ENCODE data around the gene LYPLAL1. TPM values are rescaled to one million over a fixed set of nuclear protein-coding genes. Genes with fewer than 3 reads are reported as not detected.

LYPLAL1 gene
- total and polyA plus RNA-seq, 2 of the 13 experiments (the other 11 are each of a cell fraction or from before 2014, with no cell fraction given): 17.0 to 31.6 TPM

- Histone ChIP-seq H2AFZ (ENCODE audit: low read length) (no peak overlapping the region), H3K9me3 (ENCODE audit: low read length) (no peaks in the 10 kb centered on the region), H3K79me2 (ENCODE audit: insufficient read depth, low read length) (no peaks in the 10 kb centered on the region), H3K36me3 (replicated peaks in 1 of 2; ENCODE audit: control insufficient read depth in 1 of 2, insufficient read depth in 2 of 2, low read length in 2 of 2) (peaks cover 3 to 16% of the 10 kb centered on the region in 2 experiments; a peak in 3 of 5 replicates), H3K4me2 (ENCODE audit: low read depth, low read length) (no peak overlapping the region), H3K4me1 (ENCODE audit: insufficient read depth, low read length) (peaks cover 12% of the 10 kb centered on the region), H3K27ac (ENCODE audit: extremely low read length, insufficient read depth, low read length) (no peak overlapping the region), H4K20me1 (ENCODE audit: insufficient read depth, low read length) (no peaks in the 10 kb centered on the region), H3K27me3 (ENCODE audit: control insufficient read depth in 1 of 2, insufficient read depth in 2 of 2, low read length in 2 of 2) (no peaks in the 10 kb centered on the region), H3K9ac (ENCODE audit: insufficient read depth, low read depth, low read length) (no peak overlapping the region), H3K4me3 (replicated peaks in 1 of 3; ENCODE audit: insufficient read depth in 1 of 3, low read depth in 2 of 3, low read length in 3 of 3) (no peak overlapping the region)
- ChIA-PET CTCF (ENCODE audit: low intra/inter-chr PET ratio, low total read pairs) (no interaction called here), POLR2A (no interaction called here)
- no TSS peak for BruUV-seq (replicated peaks)
- TF ChIP-seq HMGA1 (CRISPR knock-in tag; conservative IDR thresholded peaks at IDR 0.05) (no peak), KLF9 (CRISPR knock-in tag; IDR thresholded peaks at IDR 0.05; ENCODE audit: low read depth) (no peak), ZNF674 (CRISPR knock-in tag; IDR thresholded peaks at IDR 0.05; ENCODE audit: low read depth) (no peak), TCF7 (IDR thresholded peaks at IDR 0.05; ENCODE audit: low read depth) (no peak), ZNF253 (CRISPR knock-in tag; IDR thresholded peaks at IDR 0.05; ENCODE audit: borderline replicate concordance) (no peak), THRA (CRISPR knock-in tag; IDR thresholded peaks at IDR 0.05; ENCODE audit: borderline replicate concordance) (no peak), ZC3H4 (CRISPR knock-in tag; IDR thresholded peaks at IDR 0.05; ENCODE audit: borderline replicate concordance) (no peak), MAFK (conservative IDR thresholded peaks at IDR 0.05 in 1 of 2, IDR thresholded peaks at IDR 0.05 in 1 of 2; ENCODE audit: low read length in 2 of 2) (no peak), ZBTB1 (CRISPR knock-in tag; IDR thresholded peaks at IDR 0.05; ENCODE audit: borderline replicate concordance) (no peak), GMEB1 (CRISPR knock-in tag; IDR thresholded peaks at IDR 0.05; ENCODE audit: borderline replicate concordance) (no peak), NR0B2 (CRISPR knock-in tag; IDR thresholded peaks at IDR 0.05) (no peak), IRX3 (CRISPR knock-in tag; IDR thresholded peaks at IDR 0.05; ENCODE audit: borderline replicate concordance, low read depth) (no peak), GATAD1 (CRISPR knock-in tag; IDR thresholded peaks at IDR 0.05) (no peak), EEA1 (CRISPR knock-in tag; IDR thresholded peaks at IDR 0.05; ENCODE audit: borderline replicate concordance) (no peak), E2F5 (CRISPR knock-in tag; conservative IDR thresholded peaks at IDR 0.05) (no peak), GABPB1 (CRISPR knock-in tag; IDR thresholded peaks at IDR 0.05) (no peak), ARHGAP35 (CRISPR knock-in tag; IDR thresholded peaks at IDR 0.05; ENCODE audit: borderline replicate concordance) (no peak), HDAC1 (CRISPR knock-in tag; IDR thresholded peaks at IDR 0.05) (no peak), ZNF558 (CRISPR knock-in tag; IDR thresholded peaks at IDR 0.05; ENCODE audit: borderline replicate concordance) (no peak)
- in situ Hi-C loops (cut with HindIII; ENCODE audit: extremely low pct_ligation_motif_present, low pct_unique_long_range_greater_than_20kb) (no loop called here), intact Hi-C loops (cut with micrococcal nuclease; ENCODE audit: unreplicated experiment) (no loop called here)
- ATAC-seq: no peak; the same call in 2 of the 3 replicates
- no peak for FAIRE-seq
- DNase-seq (ENCODE audit: low spot score): no peak
Measured at GRCh38 chr1:219215477-219215876, 41.8 kb downstream of the LYPLAL1 start.
